Measurements from ENCODE around the gene LAMA1. TPM values are rescaled to one million over a fixed set of nuclear protein-coding genes. Genes with fewer than 3 reads are reported as not detected.

The LAMA1 gene
- total and polyA plus RNA-seq, 2 of the 8 experiments (the other 6 are each of a cell fraction or from before 2014, with no cell fraction given), result 30.4 to 48.7 TPM

DNA sequence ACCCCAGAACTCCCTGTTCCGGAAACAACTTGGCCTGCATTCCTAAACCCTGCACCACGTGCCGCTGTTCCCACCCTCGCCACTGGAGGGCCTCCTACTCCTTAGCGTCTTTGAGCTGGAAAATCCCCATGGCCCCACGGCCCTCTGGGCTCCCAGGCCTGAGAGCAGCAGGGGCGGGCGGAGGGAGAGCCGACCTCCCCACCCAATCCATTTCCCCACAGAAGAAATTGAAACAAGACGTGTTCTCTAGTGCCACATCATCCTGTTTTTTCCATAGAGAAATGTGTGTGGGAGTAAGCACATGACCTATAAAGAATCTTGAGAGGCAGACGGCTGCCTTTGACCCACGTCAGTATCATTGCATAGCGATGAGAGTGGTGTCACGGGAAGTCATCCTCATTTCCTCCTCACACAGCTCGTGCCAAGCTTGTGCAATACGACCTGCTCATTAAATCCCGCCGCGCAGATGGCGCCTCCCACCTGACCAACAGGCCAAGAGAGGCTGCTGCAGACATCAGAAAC lies 79.2 kb downstream of the LAMA1 start:
- no peak overlapping the region for H2AK5ac ChIP-seq (ENCODE audit: low read depth, low read length)
- POLR2A ChIA-PET (ENCODE audit: partially characterized antibody), result interaction anchor here (1.0 to 1.1 kb wide), 2 partner anchors 25 to 139 kb away, joined by 3 read pairs; no protein-coding TSS in a partner anchor
- no peak overlapping the region for H3K23ac ChIP-seq (ENCODE audit: insufficient read length)
- CTCF ChIA-PET (ENCODE audit: partially characterized antibody), result interaction anchor here (0.8 to 5.0 kb wide), 39 partner anchors 8 to 1277 kb away, joined by 3 to 64 read pairs (median 4); no protein-coding TSS in a partner anchor
- no peak overlapping the region for H3K27ac ChIP-seq (ENCODE audit: low read depth, low read length)
- no peak overlapping the region for H3K56ac ChIP-seq (replicated peaks; ENCODE audit: insufficient read length, low read depth, low read length)
- H2BK5ac ChIP-seq (ENCODE audit: low read depth, low read length), result no peak overlapping the region; the same call in 1 of the 2 replicates
- no peaks in the 10 kb centered on the region for H3K9me3 ChIP-seq (ENCODE audit: insufficient read depth in 2 of 2, low read depth in 1 of 2, low read length in 1 of 2)
- H4K91ac ChIP-seq (replicated peaks; ENCODE audit: insufficient read length, low read length), result no peak overlapping the region
- peak; percentile 29 to 93 for DNase-seq (ENCODE audit: low read depth in 1 of 2, low spot score in 2 of 2)
- H3K79me1 ChIP-seq (ENCODE audit: low read depth, low read length), result no peaks in the 10 kb centered on the region
- H3K4me2 ChIP-seq (ENCODE audit: insufficient read depth in 1 of 2, low read depth in 2 of 2, low read length in 2 of 2), result no peak overlapping the region
- 0 out of 7 replicates have a peak, but pooled peaks cover 0 to 2% (median 0%) of the 10 kb centered on the region in 4 experiments for H3K4me1 ChIP-seq (replicated peaks in 1 of 4; ENCODE audit: control insufficient read depth in 3 of 4, insufficient read depth in 4 of 4, low read length in 3 of 4)
- H2BK20ac ChIP-seq (ENCODE audit: low read length), result no peak overlapping the region
- H3K27me3 ChIP-seq (replicated peaks in 1 of 4; ENCODE audit: control insufficient read depth in 3 of 4, extremely low read depth in 1 of 4, insufficient read depth in 3 of 4, low read length in 3 of 4), result no peaks in the 10 kb centered on the region
- H3K23me2 ChIP-seq (ENCODE audit: low read depth, low read length), result no peaks in the 10 kb centered on the region
- no peak overlapping the region for H3K14ac ChIP-seq (ENCODE audit: insufficient read length)
- H3K4me3 ChIP-seq (ENCODE audit: extremely low read depth in 1 of 4, insufficient read depth in 2 of 4, low read depth in 3 of 4, low read length in 4 of 4), result no peak overlapping the region
- H3K36me3 ChIP-seq (ENCODE audit: control insufficient read depth in 2 of 4, insufficient read depth in 4 of 4, low read length in 3 of 4), result peaks cover 0 to 33% (median 9%) of the 10 kb centered on the region in 4 experiments; a peak in 7 of 8 replicates
- no peak overlapping the region for H2BK120ac ChIP-seq (replicated peaks; ENCODE audit: low read depth, low read length)
- no peak overlapping the region for H4K5ac ChIP-seq (ENCODE audit: insufficient read length, low read depth, low read length)
- H2BK12ac ChIP-seq (ENCODE audit: low read depth, low read length), result no peak overlapping the region; the same call in 1 of the 2 replicates
- FAIRE-seq, result peak; percentile 32
- H2BK15ac ChIP-seq (ENCODE audit: low read length), result no peak overlapping the region
- no peaks in the 10 kb centered on the region for H3K79me2 ChIP-seq (ENCODE audit: control insufficient read depth in 1 of 2, insufficient read depth in 2 of 2, low read length in 2 of 2)
- no peak overlapping the region for H2AFZ ChIP-seq (ENCODE audit: low read length)
- H4K8ac ChIP-seq (ENCODE audit: extremely low read depth, insufficient read depth, low read length), result no peak overlapping the region
- no peak overlapping the region for H3K4ac ChIP-seq (replicated peaks; ENCODE audit: insufficient read length, low read depth, low read length)
- no peak overlapping the region for H3K18ac ChIP-seq (ENCODE audit: extremely low read depth, low read length)
- H4K20me1 ChIP-seq (replicated peaks in 1 of 2; ENCODE audit: control insufficient read depth in 1 of 2, insufficient read depth in 2 of 2, low read length in 2 of 2), result peaks cover 0 to 3% of the 10 kb centered on the region in 2 experiments
- no peak overlapping the region for H3K9ac ChIP-seq (replicated peaks in 1 of 4; ENCODE audit: extremely low read depth in 1 of 4, low read depth in 3 of 4, low read length in 3 of 4)
- 64% methylated on average over 20 of the region's 20 CpGs; no CpG with 5 or more reads in 1 of the 2 experiments for WGBS, 2 experiments (ENCODE audit: extremely low coverage in 1 of 2, insufficient coverage in 1 of 2, insufficient read length in 1 of 2, insufficient replicate concordance in 2 of 2, low coverage in 1 of 2, low lambda C conversion rate in 2 of 2, missing lambda C conversion rate in 1 of 2)
- TF ChIP-seq, protein P1, sequence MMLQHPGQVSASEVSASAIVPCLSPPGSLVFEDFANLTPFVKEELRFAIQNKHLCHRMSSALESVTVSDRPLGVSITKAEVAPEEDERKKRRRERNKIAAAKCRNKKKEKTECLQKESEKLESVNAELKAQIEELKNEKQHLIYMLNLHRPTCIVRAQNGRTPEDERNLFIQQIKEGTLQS (IDR thresholded peaks at IDR 0.05; ENCODE audit: insufficient read depth, low read depth, low read length), result peak; percentile 69
- TF ChIP-seq, protein P2, sequence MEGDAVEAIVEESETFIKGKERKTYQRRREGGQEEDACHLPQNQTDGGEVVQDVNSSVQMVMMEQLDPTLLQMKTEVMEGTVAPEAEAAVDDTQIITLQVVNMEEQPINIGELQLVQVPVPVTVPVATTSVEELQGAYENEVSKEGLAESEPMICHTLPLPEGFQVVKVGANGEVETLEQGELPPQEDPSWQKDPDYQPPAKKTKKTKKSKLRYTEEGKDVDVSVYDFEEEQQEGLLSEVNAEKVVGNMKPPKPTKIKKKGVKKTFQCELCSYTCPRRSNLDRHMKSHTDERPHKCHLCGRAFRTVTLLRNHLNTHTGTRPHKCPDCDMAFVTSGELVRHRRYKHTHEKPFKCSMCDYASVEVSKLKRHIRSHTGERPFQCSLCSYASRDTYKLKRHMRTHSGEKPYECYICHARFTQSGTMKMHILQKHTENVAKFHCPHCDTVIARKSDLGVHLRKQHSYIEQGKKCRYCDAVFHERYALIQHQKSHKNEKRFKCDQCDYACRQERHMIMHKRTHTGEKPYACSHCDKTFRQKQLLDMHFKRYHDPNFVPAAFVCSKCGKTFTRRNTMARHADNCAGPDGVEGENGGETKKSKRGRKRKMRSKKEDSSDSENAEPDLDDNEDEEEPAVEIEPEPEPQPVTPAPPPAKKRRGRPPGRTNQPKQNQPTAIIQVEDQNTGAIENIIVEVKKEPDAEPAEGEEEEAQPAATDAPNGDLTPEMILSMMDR (IDR thresholded peaks at IDR 0.05; ENCODE audit: control extremely low read depth in 1 of 3, insufficient read depth in 1 of 3, low read depth in 1 of 3, low read length in 3 of 3), result peak; percentile 89 to 97 (median 93)
- TF ChIP-seq, protein P3, sequence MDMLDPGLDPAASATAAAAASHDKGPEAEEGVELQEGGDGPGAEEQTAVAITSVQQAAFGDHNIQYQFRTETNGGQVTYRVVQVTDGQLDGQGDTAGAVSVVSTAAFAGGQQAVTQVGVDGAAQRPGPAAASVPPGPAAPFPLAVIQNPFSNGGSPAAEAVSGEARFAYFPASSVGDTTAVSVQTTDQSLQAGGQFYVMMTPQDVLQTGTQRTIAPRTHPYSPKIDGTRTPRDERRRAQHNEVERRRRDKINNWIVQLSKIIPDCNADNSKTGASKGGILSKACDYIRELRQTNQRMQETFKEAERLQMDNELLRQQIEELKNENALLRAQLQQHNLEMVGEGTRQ (IDR thresholded peaks at IDR 0.05; ENCODE audit: low read length), result peak; percentile 79
- TF ChIP-seq NANOG (IDR thresholded peaks at IDR 0.05; ENCODE audit: insufficient read depth, low read depth, low read length, poor library complexity, severe bottlenecking), result no peak
- no peak for TF ChIP-seq TCF12 (IDR thresholded peaks at IDR 0.05; ENCODE audit: low read depth, low read length)
- TF ChIP-seq, protein P4, sequence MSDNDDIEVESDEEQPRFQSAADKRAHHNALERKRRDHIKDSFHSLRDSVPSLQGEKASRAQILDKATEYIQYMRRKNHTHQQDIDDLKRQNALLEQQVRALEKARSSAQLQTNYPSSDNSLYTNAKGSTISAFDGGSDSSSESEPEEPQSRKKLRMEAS (IDR thresholded peaks at IDR 0.05), result peak; percentile 91
- TF ChIP-seq SIN3A (conservative IDR thresholded peaks at IDR 0.05 in 1 of 2, IDR thresholded peaks at IDR 0.05 in 1 of 2; ENCODE audit: low read depth in 1 of 2, low read length in 2 of 2), result no peak

All from H1 (cell line).